ENCODE measurements around the gene CUL4A.

GRCh38 chr13:113184568-113185440, 24.6 kb upstream of the CUL4A start:
- TF ChIP-seq POLR2A (IDR thresholded peaks at IDR 0.05) (no peak), CTCF (IDR thresholded peaks at IDR 0.05) (no peak)

All from Peyer's patch (tissue), 4 donors.